Right atrium auricular region (tissue), 2 donors: ENCODE measurements around the gene SH3BGRL. TPM values are rescaled to one million over a fixed set of nuclear protein-coding genes. Genes with fewer than 3 reads are reported as not detected.
"Not testable (repeated sequence)": the region's sequence is repeated elsewhere in the genome, so short reads cannot be mapped to it uniquely, and the experiment has no call there.

Source experiments
- DNase-seq: peaks from one replicate; pipeline ENCODE4 v3.0.0-alpha.2; 2019; ENCODE audit warnings: low spot score
- H3K27ac ChIP-seq, 2 donors: fragments of 200-600 bp; sonication (generic); 1 replicate in 1 of 2; 2 replicates in 1 of 2; pipeline ENCODE4 v1.5.1; 2016 to 2019
- H3K27me3 ChIP-seq, 2 donors: fragments of 200-600 bp; sonication (generic); one replicate each; pipeline versions ENCODE4 v1.5.1 to v1.6.0; 2017 to 2019
- H3K36me3 ChIP-seq: fragments of 200-600 bp; sonication (generic); one replicate; pipeline ENCODE4 v1.5.1; 2016
- H3K4me1 ChIP-seq, 2 donors: fragments of 200-600 bp; sonication (generic); one replicate each; pipeline versions ENCODE4 v1.5.1 to v1.6.0; 2017 to 2019
- H3K4me3 ChIP-seq, 2 donors: fragments of 200-600 bp; sonication (generic); 1 replicate in 1 of 2; 2 replicates in 1 of 2; pipeline ENCODE4 v1.5.1; 2017 to 2019; ENCODE audit warnings: mild to moderate bottlenecking in 1 of 2, moderate library complexity in 1 of 2
- H3K9me3 ChIP-seq, 2 donors: fragments of 200-600 bp; sonication (generic); one replicate each; pipeline ENCODE4 v1.5.1; 2019
- total RNA-seq, 2 donors: library from RNA; depleted of rRNA; stranded (reverse); fragments of >200 nt; gene quantifications; one replicate each; pipeline ENCODE4 v1.1.0, GENCODE V29; 2016
- TF ChIP-seq, protein P1 (sequence below), 2 donors: fragments of 200-600 bp; sonication (generic); IDR thresholded peaks; one replicate each; pipeline ENCODE4 v1.5.1; 2019; ENCODE audit warnings: antibody characterized with exemption in 2 of 2

Gene SH3BGRL
- total RNA-seq, 2 donors from 2014 or later = 57.5 to 62.0 TPM

DNA sequence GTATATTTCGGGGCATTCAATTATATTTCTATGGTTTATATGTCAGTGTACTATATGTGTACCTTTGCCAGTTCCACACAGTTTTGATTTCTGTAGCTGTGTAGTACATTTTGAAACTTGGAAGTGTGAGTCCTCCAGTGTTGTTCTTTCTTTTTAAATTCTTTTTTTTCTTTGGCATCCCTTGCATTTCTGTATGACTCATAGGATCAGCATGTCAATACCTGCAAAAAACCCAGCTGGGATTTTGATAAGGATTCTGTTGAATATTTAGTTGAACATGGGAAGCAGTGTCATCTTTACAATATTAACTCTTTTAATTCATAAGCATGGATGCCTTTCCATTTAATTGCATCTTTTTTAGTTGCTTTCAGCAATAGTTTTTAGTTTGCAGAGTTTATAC is 100.0 kb downstream of the SH3BGRL start:
- no peaks in the 10 kb centered on the region for H3K36me3 ChIP-seq
- no peaks in the 10 kb centered on the region for H3K27me3 ChIP-seq
- H3K4me3 ChIP-seq = no peak overlapping the region
- no peaks in the 10 kb centered on the region for H3K9me3 ChIP-seq
- H3K4me1 ChIP-seq = no peaks in the 10 kb centered on the region
- no peak overlapping the region for H3K27ac ChIP-seq
- no peak for DNase-seq
- TF ChIP-seq, protein P1, sequence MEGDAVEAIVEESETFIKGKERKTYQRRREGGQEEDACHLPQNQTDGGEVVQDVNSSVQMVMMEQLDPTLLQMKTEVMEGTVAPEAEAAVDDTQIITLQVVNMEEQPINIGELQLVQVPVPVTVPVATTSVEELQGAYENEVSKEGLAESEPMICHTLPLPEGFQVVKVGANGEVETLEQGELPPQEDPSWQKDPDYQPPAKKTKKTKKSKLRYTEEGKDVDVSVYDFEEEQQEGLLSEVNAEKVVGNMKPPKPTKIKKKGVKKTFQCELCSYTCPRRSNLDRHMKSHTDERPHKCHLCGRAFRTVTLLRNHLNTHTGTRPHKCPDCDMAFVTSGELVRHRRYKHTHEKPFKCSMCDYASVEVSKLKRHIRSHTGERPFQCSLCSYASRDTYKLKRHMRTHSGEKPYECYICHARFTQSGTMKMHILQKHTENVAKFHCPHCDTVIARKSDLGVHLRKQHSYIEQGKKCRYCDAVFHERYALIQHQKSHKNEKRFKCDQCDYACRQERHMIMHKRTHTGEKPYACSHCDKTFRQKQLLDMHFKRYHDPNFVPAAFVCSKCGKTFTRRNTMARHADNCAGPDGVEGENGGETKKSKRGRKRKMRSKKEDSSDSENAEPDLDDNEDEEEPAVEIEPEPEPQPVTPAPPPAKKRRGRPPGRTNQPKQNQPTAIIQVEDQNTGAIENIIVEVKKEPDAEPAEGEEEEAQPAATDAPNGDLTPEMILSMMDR (IDR thresholded peaks at IDR 0.05) = no peak

GRCh38 chrX:81304563-81304962 is 102.7 kb downstream of the SH3BGRL start:
- TF ChIP-seq, protein P1 (IDR thresholded peaks at IDR 0.05) = no peak
- Histone ChIP-seq H3K36me3 (no peaks in the 10 kb centered on the region), H3K4me3 (no peak overlapping the region), H3K27me3 (no peaks in the 10 kb centered on the region), H3K27ac (no peak overlapping the region), H3K9me3 (no peaks in the 10 kb centered on the region), H3K4me1 (no peaks in the 10 kb centered on the region)
- no peak for DNase-seq

- DNase-seq = no peak
- Histone ChIP-seq H3K27ac (no peak overlapping the region), H3K4me3 (no peak overlapping the region), H3K4me1 (no peaks in the 10 kb centered on the region), H3K36me3 (no peaks in the 10 kb centered on the region), H3K9me3 (no peaks in the 10 kb centered on the region), H3K27me3 (no peaks in the 10 kb centered on the region)
- TF ChIP-seq, protein P1 (IDR thresholded peaks at IDR 0.05) = no peak
Observed at GRCh38 chrX:81305240-81305639, 103.3 kb downstream of the SH3BGRL start.

DNA sequence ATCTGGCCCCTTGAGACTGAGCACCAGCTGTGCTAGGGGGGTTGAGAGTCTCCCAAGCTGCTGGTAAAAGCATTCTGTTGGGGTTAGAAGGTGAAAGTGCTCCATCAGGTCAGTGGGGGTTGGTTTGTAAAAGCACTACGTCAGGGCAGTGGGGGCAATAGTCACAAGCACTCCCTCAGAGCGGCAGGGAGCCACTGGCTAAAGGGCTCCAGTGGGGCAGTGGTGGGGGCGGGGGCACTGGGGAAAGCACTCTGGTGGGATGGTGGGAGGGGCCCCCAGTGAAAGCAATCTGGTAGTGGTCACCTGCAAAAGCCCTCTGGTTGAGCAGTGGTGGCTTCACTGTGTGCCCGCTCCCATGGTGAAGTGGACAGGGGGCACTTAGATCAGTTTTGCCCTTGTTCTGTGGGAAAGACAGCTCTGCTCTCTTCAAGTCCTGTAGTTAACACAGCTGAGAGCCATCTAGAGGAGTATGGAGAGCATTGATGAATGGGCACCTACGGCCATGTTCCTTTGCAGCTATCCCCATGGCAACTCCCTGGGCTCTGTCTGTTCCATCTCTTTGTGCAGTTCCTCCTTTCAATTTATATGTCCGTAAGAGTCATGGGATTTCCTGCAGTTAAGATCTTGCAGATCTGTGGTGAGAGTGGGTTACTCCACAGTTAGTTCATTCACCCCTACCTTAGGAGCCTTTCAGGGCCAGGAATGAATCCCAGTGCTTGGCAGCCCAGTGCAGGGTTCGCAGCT is 106.4 kb downstream of the SH3BGRL start:
- peaks cover 0 to 3% of the 10 kb centered on the region in 2 donors for H3K9me3 ChIP-seq
- DNase-seq = no peak
- no peak overlapping the region for H3K27ac ChIP-seq
- TF ChIP-seq, protein P1 (IDR thresholded peaks at IDR 0.05) = no peak
- H3K36me3 ChIP-seq = no peaks in the 10 kb centered on the region
- no peaks in the 10 kb centered on the region for H3K27me3 ChIP-seq
- no peak overlapping the region for H3K4me3 ChIP-seq
- H3K4me1 ChIP-seq = no peaks in the 10 kb centered on the region

GRCh38 chrX:81316163-81316562 is 114.3 kb downstream of the SH3BGRL start:
- TF ChIP-seq, protein P1 (IDR thresholded peaks at IDR 0.05) = no peak
- Histone ChIP-seq H3K4me3 (no peak overlapping the region), H3K9me3 (peaks cover 0 to 8% of the 10 kb centered on the region in 2 donors), H3K27me3 (no peaks in the 10 kb centered on the region), H3K27ac (no peak overlapping the region), H3K4me1 (no peaks in the 10 kb centered on the region), H3K36me3 (no peaks in the 10 kb centered on the region)
- DNase-seq = no peak

- not testable (repeated sequence) for H3K4me3 ChIP-seq, H3K4me1 ChIP-seq, H3K27ac ChIP-seq, H3K27me3 ChIP-seq, H3K36me3 ChIP-seq, DNase-seq, H3K9me3 ChIP-seq
Observed at GRCh38 chrX:81331653-81332052, 129.8 kb downstream of the SH3BGRL start.
